Retinal pigment epithelial cell (primary cell): ENCODE measurements around the gene PLA2G4A.

Source experiments
- DNase-seq: peaks from one replicate; pipeline ENCODE4 v3.0.0-alpha.2; 2010; ENCODE audit warnings: low read depth
- H3K4me3 ChIP-seq: 2 replicates; pipeline ENCODE4 v1.5.1; 2011; ENCODE audit warnings: mild to moderate bottlenecking, low read length, control low read depth, moderate library complexity
- TF ChIP-seq, protein P1 (sequence below): conservative IDR thresholded peaks from 2 replicates; pipeline ENCODE4 v1.5.1; 2011; ENCODE audit warnings: low read depth, low read length, control low read depth, inconsistent platforms

The PLA2G4A gene

DNA sequence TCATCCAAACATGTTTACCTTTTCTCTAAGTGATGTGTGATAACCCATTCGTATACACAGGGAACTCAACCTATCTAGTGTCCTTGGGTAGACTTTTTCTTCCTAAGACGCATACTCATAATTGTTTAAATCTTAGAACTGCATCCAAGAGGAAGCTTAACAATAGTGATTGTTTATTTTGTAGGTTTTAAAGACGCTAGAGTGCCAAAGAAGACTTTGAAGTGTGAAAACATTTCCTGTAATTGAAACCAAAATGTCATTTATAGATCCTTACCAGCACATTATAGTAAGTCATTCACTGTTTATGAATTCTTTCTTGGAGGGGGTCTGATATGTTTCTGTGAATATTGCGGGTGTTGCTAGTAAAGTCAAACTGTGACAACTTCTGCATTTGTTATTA lies 25.4 kb downstream of the PLA2G4A start:
- no peak overlapping the region for H3K4me3 ChIP-seq
- TF ChIP-seq, protein P1, sequence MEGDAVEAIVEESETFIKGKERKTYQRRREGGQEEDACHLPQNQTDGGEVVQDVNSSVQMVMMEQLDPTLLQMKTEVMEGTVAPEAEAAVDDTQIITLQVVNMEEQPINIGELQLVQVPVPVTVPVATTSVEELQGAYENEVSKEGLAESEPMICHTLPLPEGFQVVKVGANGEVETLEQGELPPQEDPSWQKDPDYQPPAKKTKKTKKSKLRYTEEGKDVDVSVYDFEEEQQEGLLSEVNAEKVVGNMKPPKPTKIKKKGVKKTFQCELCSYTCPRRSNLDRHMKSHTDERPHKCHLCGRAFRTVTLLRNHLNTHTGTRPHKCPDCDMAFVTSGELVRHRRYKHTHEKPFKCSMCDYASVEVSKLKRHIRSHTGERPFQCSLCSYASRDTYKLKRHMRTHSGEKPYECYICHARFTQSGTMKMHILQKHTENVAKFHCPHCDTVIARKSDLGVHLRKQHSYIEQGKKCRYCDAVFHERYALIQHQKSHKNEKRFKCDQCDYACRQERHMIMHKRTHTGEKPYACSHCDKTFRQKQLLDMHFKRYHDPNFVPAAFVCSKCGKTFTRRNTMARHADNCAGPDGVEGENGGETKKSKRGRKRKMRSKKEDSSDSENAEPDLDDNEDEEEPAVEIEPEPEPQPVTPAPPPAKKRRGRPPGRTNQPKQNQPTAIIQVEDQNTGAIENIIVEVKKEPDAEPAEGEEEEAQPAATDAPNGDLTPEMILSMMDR: no peak
- DNase-seq: no peak

DNA sequence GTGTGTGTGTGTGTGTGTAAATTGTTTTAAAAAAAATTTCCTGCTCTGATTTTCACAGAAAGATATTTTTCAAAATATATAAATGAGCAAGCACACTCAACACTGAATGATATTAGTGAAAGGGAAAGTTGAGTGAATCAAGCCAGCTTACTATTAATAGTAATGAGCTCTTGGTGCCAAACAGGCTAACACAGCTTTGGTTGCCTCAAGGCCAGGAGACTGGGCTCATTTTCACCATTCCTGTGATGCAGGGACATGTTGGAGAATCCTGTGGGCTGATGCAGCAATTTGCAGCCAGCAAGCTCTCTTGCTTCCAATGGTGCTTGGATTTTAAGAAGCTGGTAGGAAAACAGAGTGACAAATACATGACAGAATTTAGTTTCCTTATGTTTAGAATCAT lies 30.2 kb downstream of the PLA2G4A start:
- DNase-seq: no peak
- H3K4me3 ChIP-seq: no peak overlapping the region
- TF ChIP-seq, protein P1: no peak

DNA sequence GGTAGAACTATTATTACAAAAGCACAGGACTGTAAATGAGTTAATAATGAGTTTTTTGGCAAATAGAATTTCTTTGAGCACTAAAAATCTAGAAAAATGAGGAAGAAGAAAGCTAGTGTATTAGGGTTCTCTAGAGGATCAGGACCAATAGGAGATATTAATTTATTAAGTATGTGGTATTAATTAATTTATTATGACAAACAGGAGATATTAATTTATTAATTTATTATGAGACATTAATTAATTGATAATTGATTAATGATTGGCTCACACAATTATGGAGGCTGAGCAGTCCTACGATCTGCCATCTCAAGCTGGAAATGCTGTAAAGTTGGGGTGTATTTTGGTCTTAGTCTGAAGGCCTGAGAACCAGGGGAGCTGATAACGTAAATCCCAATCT lies 31.2 kb downstream of the PLA2G4A start:
- no peak overlapping the region for H3K4me3 ChIP-seq
- DNase-seq: no peak
- TF ChIP-seq, protein P1: no peak

DNA sequence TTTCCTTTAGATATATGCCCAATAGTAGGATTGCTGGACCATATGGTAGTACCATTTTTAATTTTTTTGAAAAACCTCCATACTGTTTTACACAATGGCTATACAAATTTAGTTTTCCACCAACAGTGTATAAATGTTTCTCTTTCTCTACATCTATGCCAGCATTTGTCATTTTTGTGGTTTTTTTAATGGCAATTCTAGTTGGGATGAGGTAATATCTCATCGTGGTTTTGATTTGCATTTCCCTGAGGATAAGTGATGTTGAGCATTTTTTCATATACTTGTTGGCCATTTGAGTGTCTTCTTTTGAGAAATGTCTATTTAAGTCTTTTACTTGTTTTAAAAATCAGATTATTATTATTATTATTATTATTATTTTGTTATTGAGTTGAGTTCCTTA lies 35.5 kb downstream of the PLA2G4A start:
- H3K4me3 ChIP-seq: no peak overlapping the region
- TF ChIP-seq, protein P1: no peak
- no peak for DNase-seq

DNA sequence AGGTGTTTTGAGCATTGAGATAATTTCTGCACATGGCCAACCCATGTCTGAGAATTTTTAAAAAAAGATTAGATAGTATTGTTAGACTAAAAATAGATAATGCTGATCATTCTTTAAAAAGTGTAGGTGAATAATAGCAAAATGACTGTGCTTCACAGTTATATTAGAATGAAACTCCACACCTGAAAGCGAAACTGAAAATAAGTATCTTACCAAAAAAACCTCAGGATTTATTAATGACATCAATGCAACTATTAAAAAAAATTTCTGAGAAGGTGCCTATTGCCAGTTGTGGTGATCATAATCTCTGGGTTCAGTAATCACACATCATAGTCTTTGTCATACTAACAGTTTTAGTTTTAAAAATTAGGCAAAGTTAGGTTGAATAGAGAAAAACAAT lies 36.5 kb downstream of the PLA2G4A start:
- DNase-seq: no peak
- TF ChIP-seq, protein P1: no peak
- H3K4me3 ChIP-seq: no peak overlapping the region

DNA sequence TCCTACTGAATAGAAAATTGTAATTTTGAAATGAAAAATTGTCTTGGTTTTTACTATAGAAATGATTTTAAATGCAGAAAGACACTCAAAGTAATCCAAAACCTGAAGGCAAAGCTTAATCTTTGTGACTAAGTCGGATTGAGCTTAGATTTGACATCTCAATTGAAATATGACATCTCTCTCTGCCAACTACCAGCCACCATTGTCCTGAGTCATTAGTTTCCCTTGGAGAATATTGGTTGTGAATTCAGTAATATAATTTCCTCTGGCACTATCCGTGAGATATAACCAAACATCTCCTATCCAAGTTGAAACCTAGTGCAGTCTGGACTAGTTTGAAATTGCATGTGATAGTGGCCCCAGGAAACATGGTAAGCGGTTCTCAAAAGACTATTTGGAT lies 37.1 kb downstream of the PLA2G4A start:
- no peak for DNase-seq
- no peak overlapping the region for H3K4me3 ChIP-seq
- TF ChIP-seq, protein P1: no peak

DNA sequence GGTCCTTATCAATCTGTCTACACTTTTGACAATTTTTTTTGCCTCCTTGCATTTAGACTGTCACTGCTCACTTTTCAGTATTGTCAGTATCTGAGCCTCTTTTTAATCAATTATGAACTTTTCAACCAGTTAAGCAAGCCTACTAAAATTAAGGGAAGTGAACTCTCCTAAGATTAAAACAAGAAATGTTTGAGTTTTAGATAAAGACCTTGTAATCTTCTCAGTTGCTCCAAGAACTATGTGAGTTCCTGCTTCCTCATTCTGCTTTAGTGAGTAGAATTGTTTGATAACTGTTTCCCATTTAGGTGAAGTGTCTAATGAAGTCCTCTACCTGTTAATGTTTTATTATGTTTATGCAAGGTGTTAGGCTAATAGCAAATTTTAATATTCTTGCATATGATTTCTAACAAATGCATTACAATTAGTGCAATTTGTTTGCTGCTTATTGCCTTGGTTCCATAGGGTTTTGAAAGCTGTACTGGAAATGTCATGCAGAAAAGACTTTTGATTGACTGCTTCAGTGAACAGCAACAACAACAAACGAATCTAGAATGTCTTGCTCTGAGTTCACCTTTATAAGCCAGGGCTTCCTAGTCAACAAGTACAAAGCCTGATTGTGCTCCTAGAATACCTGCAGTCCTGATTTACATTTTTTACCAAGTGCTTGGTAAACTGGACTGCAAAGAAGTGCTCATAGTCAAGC lies 40.9 kb downstream of the PLA2G4A start:
- no peak overlapping the region for H3K4me3 ChIP-seq
- DNase-seq: no peak
- TF ChIP-seq, protein P1: no peak
